Spleen (tissue), 7 donors: ENCODE results near the gene ACSF3.

Experiments used
- POLR2A ChIP-seq, 3 donors: fragments of 450-650 bp; IDR thresholded peaks; one replicate each; pipeline ENCODE4 v1.5.1; 2017; ENCODE audit warnings: antibody characterized with exemption in 3 of 3, mild to moderate bottlenecking in 1 of 3
- POLR2AphosphoS5 ChIP-seq, 3 donors: sonication (generic); formaldehyde crosslinking; IDR thresholded peaks; one replicate each; pipeline ENCODE4 v1.5.1; 2017; ENCODE audit warnings: antibody characterized with exemption in 3 of 3
- TF ChIP-seq, protein P1 (sequence below), 11 experiments: fragments of 200-600 bp in 7 of 11; fragments of 450-650 bp in 4 of 11; sonication (generic) in 4 of 11; IDR thresholded peaks in 8 of 11; conservative IDR thresholded peaks in 3 of 11; 1 replicate in 7 of 11; 2 replicates in 4 of 11; pipeline versions ENCODE4 v1.4.0 to v1.8.0; 2016 to 2021; ENCODE audit warnings: antibody characterized with exemption in 11 of 11, inconsistent platforms in 4 of 11, mild to moderate bottlenecking in 1 of 11
- donor health status: DM: no; HTN: no; CAD: no; lungs with moderate emphysema.
- donor health status: DM: no; HTN: no; CAD: no.
- donor health status: DM: no; HTN: no; CAD: no.

DNA sequence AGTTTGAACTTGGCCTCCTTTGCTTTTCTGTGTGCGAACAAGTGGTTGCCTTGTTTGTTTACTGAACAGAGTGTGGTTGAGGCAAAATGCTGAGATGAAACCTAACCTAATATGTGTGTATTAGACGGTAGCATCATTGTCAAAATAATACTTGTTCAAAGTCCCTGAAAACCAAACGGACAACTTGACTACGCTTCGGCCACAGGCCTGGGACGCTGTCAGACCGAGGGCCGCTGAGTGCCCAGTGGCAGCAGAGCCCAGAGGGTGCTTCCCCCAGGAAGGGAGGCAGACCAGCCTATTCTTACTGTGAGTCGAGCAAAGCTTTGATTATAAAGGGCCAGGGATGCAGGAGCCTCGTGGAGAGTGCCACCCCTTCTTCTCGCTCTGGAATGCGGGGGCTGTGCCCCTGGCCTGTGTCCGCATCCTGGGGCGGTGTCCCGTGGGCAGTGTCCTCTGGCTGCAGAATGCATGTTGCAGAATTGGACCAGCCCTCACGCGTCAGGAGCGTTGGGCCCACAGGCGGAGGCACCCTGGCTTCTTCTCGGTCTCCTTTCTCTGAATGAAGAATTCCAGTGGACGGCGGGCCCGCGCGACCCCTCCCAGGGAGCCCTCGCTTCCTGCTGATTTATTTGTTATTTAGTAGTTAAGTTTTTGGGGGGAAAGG, 5.2 kb downstream of the ACSF3 start:
- no peak for TF ChIP-seq POLR2AphosphoS5 (IDR thresholded peaks at IDR 0.05)
- TF ChIP-seq, protein P1, sequence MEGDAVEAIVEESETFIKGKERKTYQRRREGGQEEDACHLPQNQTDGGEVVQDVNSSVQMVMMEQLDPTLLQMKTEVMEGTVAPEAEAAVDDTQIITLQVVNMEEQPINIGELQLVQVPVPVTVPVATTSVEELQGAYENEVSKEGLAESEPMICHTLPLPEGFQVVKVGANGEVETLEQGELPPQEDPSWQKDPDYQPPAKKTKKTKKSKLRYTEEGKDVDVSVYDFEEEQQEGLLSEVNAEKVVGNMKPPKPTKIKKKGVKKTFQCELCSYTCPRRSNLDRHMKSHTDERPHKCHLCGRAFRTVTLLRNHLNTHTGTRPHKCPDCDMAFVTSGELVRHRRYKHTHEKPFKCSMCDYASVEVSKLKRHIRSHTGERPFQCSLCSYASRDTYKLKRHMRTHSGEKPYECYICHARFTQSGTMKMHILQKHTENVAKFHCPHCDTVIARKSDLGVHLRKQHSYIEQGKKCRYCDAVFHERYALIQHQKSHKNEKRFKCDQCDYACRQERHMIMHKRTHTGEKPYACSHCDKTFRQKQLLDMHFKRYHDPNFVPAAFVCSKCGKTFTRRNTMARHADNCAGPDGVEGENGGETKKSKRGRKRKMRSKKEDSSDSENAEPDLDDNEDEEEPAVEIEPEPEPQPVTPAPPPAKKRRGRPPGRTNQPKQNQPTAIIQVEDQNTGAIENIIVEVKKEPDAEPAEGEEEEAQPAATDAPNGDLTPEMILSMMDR (IDR thresholded peaks at IDR 0.05 in 8 of 11, conservative IDR thresholded peaks at IDR 0.05 in 3 of 11): no peak
- TF ChIP-seq POLR2A (IDR thresholded peaks at IDR 0.05): no peak
